Testis (tissue), 3 donors: ENCODE measurements around the gene OR6S1. TPM values are rescaled to one million over a fixed set of nuclear protein-coding genes. Genes with fewer than 3 reads are reported as not detected.
A peak's percentile ranks its signal among the peaks of the same experiment; 100 is the strongest.

Experiments
- DNase-seq: peaks from one replicate; pipeline ENCODE4 v3.0.0-alpha.2; 2019
- H3K27ac ChIP-seq, 2 donors: fragments of 200-600 bp; sonication (generic); one replicate each; pipeline ENCODE4 v1.5.1; 2019
- H3K27me3 ChIP-seq: fragments of 200-600 bp; sonication (generic); one replicate; pipeline ENCODE4 v1.5.1; 2019
- H3K36me3 ChIP-seq: fragments of 200-600 bp; sonication (generic); one replicate; pipeline ENCODE4 v1.5.1; 2017; ENCODE audit warnings: low read depth; ENCODE audit errors: missing control alignments
- H3K4me1 ChIP-seq: fragments of 200-600 bp; sonication (generic); one replicate; pipeline ENCODE4 v1.5.1; 2019
- H3K4me3 ChIP-seq, 2 donors: fragments of 200-600 bp; sonication (generic); one replicate each; pipeline ENCODE4 v1.5.1; 2017 to 2019
- H3K9me3 ChIP-seq: fragments of 200-600 bp; sonication (generic); one replicate; pipeline ENCODE4 v1.5.1; 2017
- CTCF ChIP-seq, 3 experiments: fragments of 450-650 bp in 2 of 3; fragments of 200-600 bp in 1 of 3; sonication (generic) in 1 of 3; IDR thresholded peaks; one replicate each; pipeline ENCODE4 v1.5.1; 2016 to 2019; ENCODE audit warnings: antibody characterized with exemption in 3 of 3, mild to moderate bottlenecking in 2 of 3, moderate library complexity in 1 of 3
- POLR2A ChIP-seq: fragments of 450-650 bp; IDR thresholded peaks from one replicate; pipeline ENCODE4 v1.6.1; 2017; ENCODE audit warnings: antibody characterized with exemption, mild to moderate bottlenecking, moderate library complexity
- WGBS, 2 donors: methylation state at CpG; one replicate each; pipeline ENCODE4 v1.1.5; 2018; 5-methylcytosine and 5-hydroxymethylcytosine counted together
- intact Hi-C: fragments of 100-400 bp; cut with DNase I; formaldehyde crosslinking; loops from one replicate; pipeline ENCODE4 v1.15.1; 2023; ENCODE audit warnings: low total_unique reads
- polyA plus RNA-seq: library from polyadenylated mRNA; stranded (reverse); fragments of 350-450 nt; fragmentation: Illumina TruSeq; extraction: RNeasy Lipid Tissue Mini Kit (QIAGEN cat#74804); gene quantifications from one replicate; pipeline ENCODE4 v1.2.3, GENCODE V29; 2014; ENCODE audit warnings: low read depth, low replicate concordance; ENCODE audit not compliant: insufficient read depth
- total RNA-seq, 2 donors: library from RNA; depleted of rRNA; stranded (reverse); fragments of >200 nt; gene quantifications; one replicate each; pipeline ENCODE4 v1.2.3, GENCODE V29; 2016

The OR6S1 gene
- total and polyA plus RNA-seq, 3 donors from 2014 or later, result 0.68 TPM; not detected in 2

DNA sequence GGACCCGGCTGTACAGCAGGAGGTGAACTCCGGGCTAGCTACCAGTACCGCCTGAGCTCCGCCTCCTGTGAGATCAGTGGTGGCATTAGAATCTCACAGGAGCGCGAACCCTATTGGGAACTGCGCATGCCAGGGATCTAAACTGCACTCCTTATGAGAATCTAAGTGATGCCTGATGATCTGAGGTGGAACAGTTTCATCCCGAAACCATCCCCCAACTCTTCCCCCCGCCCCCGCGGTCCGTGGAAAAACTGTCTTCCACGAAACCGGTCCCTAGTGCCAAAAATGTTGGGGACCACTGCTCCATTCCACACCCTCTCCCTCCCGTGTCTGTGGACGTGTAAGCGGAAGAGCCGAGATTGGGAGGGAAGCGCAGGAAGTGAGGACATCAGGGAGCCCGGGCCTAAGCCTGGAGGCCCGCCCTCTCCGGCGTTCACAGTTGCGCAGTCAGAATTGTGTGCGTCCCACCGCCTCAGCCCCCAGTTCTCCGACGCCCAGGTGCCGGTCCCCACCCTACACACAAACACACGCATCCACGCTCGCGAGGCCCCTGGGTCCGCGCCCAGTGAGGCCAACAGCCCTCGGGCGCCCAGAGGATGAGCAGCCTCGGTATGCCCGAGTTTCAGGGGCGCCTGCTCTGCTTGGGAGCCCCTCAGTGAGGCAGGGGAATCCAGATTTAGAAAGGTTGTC is 41.1 kb upstream of the OR6S1 start:
- Histone ChIP-seq H3K27me3 (no peaks in the 10 kb centered on the region), H3K9me3 (no peaks in the 10 kb centered on the region), H3K36me3 (no peaks in the 10 kb centered on the region), H3K4me1 (peaks cover 10% of the 10 kb centered on the region), H3K27ac (peak overlapping the region; percentile 100), H3K4me3 (peak overlapping the region; percentile 86 to 94)
- WGBS, 2 donors, result 0 to 1% methylated on average over 21 to 40 of the region's 40 CpGs
- intact Hi-C loops, result loop anchor here (5.0 kb wide), 1 partner anchor 350 kb away; the partner anchor contains the start of gene CCNB1IP1
- peak; percentile 94 for DNase-seq
- TF ChIP-seq CTCF (IDR thresholded peaks at IDR 0.05) (no peak), POLR2A (peak; percentile 92)

- Histone ChIP-seq H3K4me3 (peak overlapping the region; percentile 86 to 94), H3K4me1 (peaks cover 10% of the 10 kb centered on the region)
These were observed 40.6 kb upstream of the OR6S1 start for GRCh38 chr14:20682127-20682434.

GRCh38 chr14:20681348-20682126 is 40.0 kb upstream of the OR6S1 start:
- H3K4me3 ChIP-seq, result peak overlapping the region; percentile 86 to 94
- no peak for TF ChIP-seq POLR2A
- TF ChIP-seq CTCF (IDR thresholded peaks at IDR 0.05), result no peak
- peaks cover 10% of the 10 kb centered on the region for H3K4me1 ChIP-seq
- H3K27ac ChIP-seq, result peak overlapping the region; percentile 100
- H3K27me3 ChIP-seq, result no peaks in the 10 kb centered on the region
- peak; percentile 88 for DNase-seq
- intact Hi-C loops, result loop anchor here (5.0 kb wide), 1 partner anchor 349 kb away; the partner anchor contains the start of gene CCNB1IP1
- WGBS, 2 donors, result 0 to 1% methylated on average over 25 of the region's 25 CpGs
- no peaks in the 10 kb centered on the region for H3K9me3 ChIP-seq
- H3K36me3 ChIP-seq, result no peaks in the 10 kb centered on the region

More at GRCh38 chr14:20682127-20682434, 40.6 kb upstream of the OR6S1 start:
- H3K27ac ChIP-seq, result peak overlapping the region; percentile 100
- no peaks in the 10 kb centered on the region for H3K9me3 ChIP-seq
- no peaks in the 10 kb centered on the region for H3K27me3 ChIP-seq
- H3K36me3 ChIP-seq, result no peaks in the 10 kb centered on the region
- DNase-seq, result no peak
- 0 to 1% methylated on average over 11 of the region's 11 CpGs for WGBS, 2 donors
- intact Hi-C loops, result loop anchor here (5.0 kb wide), 1 partner anchor 350 kb away; the partner anchor contains the start of gene CCNB1IP1
- TF ChIP-seq POLR2A (no peak), CTCF (IDR thresholded peaks at IDR 0.05) (no peak)

DNA sequence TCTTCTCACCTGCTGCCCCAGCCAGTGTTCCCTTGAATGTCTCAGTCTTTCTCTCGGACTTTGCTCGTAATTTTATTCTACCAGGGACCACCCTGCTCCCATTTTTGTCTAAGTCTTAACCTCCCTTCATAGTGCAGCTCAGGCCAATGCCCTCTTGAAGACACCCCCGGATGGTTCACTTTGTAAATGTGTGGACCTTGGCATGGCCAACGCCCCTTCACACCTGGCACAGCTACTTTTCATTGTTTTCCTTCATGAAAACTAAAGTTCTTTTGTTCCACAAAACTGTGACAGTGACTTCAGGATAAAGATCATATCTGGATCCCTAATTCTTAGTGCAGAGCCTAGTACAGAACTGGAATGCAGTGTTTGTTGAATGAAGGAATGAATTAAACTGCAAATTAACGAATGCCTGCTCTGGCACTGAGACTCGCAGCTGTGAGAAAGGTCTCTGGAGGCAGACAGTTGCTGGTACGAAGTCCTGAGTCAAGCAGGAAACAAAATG is 39.4 kb upstream of the OR6S1 start:
- H3K36me3 ChIP-seq, result no peaks in the 10 kb centered on the region
- H3K4me1 ChIP-seq, result peaks cover 6% of the 10 kb centered on the region
- H3K27me3 ChIP-seq, result no peaks in the 10 kb centered on the region
- peak overlapping the region; percentile 86 to 94 for H3K4me3 ChIP-seq
- H3K9me3 ChIP-seq, result no peaks in the 10 kb centered on the region
- TF ChIP-seq CTCF (IDR thresholded peaks at IDR 0.05) (no peak), POLR2A (no peak)
- intact Hi-C loops, result loop anchor here (5.0 kb wide), 1 partner anchor 349 kb away; the partner anchor contains the start of gene CCNB1IP1
- peak overlapping the region; percentile 100 for H3K27ac ChIP-seq
- peak; percentile 55 for DNase-seq
- WGBS, 2 donors, result 6% methylated on average over 7 of the region's 7 CpGs
